SIG-M5 treated with dmso at 0.1 percent for 504 hours (cell line): ENCODE measurements around the gene TMEM209.
"Not testable (repeated sequence)": the region's sequence is repeated elsewhere in the genome, so short reads cannot be mapped to it uniquely, and the experiment has no call there.

Experiments used
- DNase-seq: peaks from one replicate; lab custom pipeline; 2025; ENCODE audit not compliant: unreplicated experiment; lab: John Stamatoyannopoulos, UW

TMEM209 gene

DNA sequence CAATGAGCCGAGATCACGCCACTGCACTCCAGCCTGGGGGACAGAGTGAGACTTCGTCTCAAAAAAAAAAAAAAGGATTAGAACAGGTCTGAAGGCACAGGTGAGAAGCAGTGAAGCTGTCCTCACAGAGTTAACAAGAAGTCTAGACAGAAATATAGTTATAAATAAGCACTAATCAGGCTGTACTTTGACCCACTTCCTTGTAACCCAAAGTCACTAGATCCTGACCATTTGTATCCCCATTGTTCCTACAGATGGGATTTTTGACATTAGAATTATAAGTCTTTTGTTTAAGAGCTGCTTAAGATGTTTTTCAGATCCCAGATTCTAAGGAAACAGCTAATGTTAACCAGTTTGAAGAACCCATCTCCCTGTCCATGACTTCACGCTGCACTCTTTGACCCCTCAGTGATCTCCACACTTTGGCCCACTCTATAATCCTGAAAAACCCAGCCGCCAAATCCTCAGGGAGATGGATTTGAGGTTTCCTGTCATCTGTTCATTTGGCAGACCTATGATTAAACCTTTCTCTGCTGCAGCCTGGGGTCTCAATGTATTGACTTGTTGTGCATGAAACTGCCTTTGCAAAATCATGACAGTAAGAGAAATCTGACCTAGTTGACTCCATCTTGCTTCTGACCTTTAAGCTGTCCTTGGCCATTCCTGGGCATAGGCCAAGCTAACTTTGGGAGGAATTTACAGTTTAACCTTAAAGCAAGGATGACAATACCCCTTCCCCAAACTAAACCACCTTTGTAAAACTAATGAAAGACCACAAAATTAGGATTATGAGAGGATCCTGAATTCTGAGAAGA is 13.8 kb upstream of the TMEM209 start:
- DNase-seq, result no peak

DNA sequence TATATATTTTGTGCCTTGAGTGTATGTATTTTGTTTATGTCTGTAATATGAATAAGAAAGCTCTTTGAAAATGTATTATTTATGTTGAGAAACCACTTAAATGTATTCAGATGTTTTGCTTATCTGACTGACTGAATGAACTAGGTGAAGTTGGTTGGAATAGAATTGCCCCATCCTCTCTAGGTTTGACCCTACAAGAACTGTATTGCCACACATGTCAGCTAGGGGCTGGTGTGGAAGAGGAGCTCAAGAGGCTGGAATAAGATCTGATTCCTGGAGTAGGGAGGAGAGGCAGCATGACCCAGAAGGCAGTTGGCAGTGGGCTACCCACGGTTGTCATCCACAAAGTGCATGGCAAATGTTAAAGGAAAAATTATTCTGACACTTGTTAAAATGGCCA is 11.5 kb upstream of the TMEM209 start:
- no peak for DNase-seq

GRCh38 chr7:130216025-130216424 is 10.8 kb upstream of the TMEM209 start:
- DNase-seq, result no peak

- no peak for DNase-seq
These were observed 8.6 kb upstream of the TMEM209 start for GRCh38 chr7:130213828-130214227.

GRCh38 chr7:130210181-130210935 is 5.2 kb upstream of the TMEM209 start:
- DNase-seq, result no peak

DNA sequence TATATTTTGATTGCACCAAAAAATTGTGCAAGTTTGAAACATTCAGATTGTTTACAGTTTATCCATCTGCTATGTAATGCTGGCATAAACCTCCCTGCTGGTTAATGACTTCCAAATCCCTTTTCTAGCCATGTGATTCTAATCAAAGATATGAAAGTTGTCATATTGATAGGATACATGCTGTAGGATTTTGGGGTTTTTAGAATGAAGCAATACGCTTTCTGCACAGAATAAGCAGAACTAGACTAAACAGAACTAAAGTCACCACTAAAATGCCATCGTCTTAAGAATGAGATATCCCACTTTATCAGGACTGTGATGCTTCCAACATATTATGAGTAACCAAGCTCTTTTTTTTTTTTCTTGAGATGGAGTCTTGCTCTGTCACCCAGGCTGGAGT is 3.3 kb upstream of the TMEM209 start:
- no peak for DNase-seq

- peak; percentile 24 for DNase-seq
These were observed 2.4 kb upstream of the TMEM209 start, which contains the start of gene SSMEM1 for GRCh38 chr7:130207642-130208041. SSMEM1 (plus strand) TSS chr7:130207860; CDS start chr7:130207911, 51 bp downstream.

DNA sequence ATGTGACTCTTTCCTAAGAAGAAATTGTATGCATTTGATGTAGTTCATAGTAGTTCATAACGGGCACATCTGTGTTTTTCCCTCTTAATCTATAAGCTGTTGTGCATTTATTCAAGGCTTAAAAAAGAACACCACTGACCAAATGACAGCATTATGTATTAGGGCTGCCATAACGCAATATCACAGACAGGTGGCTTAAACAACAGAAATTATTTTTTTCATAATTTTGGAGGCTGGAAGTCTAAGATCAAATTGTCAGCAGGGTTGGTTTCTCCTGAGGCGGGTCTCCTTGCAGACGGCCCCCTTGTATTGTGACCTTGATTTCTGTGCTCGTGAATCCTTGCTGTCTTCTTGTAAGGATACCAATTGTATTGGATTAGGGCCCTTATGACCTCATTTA is 1.8 kb upstream of the TMEM209 start:
- no peak for DNase-seq

GRCh38 chr7:130201796-130202195 is 3.4 kb downstream of the TMEM209 start:
- no peak for DNase-seq

DNA sequence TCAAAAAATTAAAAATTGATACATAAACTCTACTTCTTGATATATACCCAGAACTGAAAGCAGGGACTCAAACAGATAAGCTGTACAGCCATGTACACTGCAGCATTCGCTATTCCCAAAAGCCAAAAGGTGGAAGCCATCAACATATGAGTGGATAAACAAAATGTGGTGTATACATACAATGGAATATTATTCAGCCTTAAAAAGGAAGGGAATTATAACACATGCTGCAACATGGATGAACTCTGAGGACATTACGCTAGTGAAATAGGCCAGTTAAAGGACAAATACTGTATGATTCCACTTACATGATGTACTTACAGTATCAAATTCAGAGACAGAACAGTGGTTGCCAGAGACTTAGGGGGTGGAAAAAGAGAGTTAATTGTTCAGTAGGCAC is 8.1 kb downstream of the TMEM209 start:
- no peak for DNase-seq

- no peak for DNase-seq
These were observed 8.7 kb downstream of the TMEM209 start for GRCh38 chr7:130196476-130196875.

DNA sequence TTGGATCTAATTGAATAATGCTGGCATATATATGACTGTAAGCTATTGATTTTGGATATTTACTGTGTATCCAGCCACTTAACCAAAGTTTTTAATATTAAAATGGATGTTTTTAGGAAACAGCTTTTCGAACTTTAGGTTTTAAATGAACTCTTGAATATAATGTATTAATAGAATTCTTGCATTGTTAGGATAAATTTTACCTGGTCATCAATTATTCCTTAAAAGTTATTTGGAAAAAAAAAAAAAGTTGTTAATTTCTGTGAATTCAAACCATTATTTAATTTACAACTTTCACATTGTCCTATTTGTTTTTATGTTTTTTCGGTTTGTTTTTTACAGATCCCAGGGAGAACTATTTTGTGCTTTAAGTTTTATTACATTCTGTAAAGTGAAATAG is 9.8 kb downstream of the TMEM209 start:
- no peak for DNase-seq

- DNase-seq, result no peak
These were observed 13.4 kb downstream of the TMEM209 start for GRCh38 chr7:130191791-130192190.

DNA sequence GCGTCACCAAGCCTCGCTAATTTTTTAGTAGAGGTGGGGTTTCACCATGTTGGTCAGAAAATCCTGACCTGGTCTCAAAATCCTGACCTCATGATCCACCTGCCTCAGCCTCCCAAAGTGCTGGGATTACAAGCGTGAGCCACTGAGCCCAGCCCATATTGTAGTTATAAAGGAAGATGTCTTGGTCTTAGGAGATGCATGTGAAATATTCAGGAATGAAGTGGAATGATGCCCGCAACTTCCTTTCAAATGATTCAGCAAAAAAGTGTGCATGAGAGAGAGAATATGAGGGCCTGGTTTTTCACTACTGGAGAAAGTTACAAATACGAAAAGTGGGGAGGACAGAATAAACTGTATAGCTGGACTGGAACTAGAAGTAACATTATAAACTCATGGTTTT is 15.9 kb downstream of the TMEM209 start:
- no peak for DNase-seq

DNA sequence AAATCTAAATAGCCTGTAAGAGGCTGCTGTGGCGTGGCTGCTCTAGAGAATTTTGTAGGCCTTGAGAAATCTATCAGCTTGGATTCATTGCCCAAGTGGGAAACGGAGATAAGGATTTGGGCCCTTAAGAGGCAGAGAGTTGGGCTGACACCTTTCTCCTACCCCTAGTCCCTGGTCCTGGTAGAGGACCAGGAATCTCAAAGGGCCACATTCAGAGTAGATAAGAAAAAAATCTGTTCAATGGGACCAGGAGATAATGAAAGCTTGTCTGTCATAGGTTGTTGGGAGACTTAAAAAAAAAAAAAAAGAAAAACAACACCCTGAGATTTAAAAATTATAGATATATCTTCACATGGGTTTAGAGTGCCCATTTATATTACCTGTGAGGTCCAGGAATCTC is 17.8 kb downstream of the TMEM209 start:
- no peak for DNase-seq

- not testable (repeated sequence) for DNase-seq
These were observed 20.9 kb downstream of the TMEM209 start for GRCh38 chr7:130184349-130184748.

- no peak for DNase-seq
These were observed 22.2 kb downstream of the TMEM209 start for GRCh38 chr7:130182990-130183389.

DNA sequence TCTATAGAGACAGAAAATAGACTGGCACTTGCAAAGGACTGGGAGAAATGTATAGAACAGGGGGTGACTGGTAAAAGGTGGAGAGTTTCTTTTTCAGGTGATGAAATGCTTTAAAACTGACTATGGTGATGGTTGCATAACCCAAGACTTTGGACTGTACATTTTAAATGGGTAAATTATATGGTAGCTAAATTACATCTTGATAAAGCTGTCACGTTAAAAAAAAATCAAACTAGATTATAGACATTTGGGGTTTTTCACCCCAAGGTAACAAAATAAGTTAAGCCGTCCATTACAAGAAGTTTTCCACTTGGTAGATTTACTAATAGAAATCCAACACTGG is 24.0 kb downstream of the TMEM209 start:
- DNase-seq, result no peak

DNA sequence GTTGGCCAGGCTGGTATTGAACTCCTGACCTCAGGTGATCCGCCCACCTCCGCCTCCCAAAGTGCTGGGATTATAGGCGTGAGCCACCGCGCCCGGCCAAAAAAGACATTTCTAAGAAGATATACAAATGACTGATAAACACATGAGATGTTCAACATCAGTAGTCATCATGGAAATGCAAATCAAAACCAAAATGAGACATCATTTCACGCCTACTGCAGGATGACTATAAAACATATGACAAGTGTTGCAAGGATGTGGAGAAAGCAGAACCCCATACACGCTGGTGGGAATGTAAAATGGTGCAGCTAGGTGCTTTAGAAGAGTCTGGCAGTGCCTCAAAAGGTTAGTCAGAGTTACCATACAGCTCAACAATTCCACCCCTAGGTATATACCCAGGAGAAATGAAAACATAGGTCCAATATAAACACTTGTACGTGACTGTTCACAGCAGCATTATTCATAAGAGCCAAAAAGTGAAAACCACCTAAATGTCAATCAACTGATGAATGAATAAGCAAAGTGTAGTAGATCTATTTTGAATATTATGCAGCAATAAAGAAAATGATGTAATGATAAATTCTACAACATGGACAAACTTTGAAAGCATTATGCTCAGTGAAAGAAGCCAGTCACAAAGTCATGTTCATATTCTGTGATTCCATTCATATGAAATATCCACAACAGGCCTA is 24.5 kb downstream of the TMEM209 start:
- no peak for DNase-seq

DNA sequence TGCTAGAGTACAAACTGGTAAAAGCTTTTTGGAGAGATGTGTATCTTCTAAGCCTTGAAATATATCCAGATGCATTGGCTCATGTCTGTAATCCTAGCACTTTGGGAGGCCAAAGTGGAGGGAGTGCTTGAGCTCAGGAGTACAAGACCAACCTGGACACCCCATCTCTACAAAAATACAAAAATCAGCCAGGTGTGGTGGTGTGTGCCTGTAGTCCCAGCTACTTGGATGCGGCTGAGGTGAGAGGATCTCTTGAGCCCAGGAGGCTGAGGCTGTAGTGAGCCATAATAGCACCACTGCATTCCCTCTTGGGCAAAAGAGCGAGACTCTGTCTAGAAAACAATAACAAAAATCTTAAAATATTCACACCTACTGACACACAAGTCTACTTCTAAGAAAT is 25.6 kb downstream of the TMEM209 start:
- DNase-seq, result no peak

GRCh38 chr7:130178251-130178650 is 27.0 kb downstream of the TMEM209 start:
- DNase-seq, result no peak
